HG03520 (cell line): Measurements from ENCODE around the gene ARHGAP22.
"Not testable (repeated sequence)": the region's sequence is repeated elsewhere in the genome, so short reads cannot be mapped to it uniquely, and the experiment has no call there.

Experiments used
- ATAC-seq: cut with Tn5 transposase; IDR thresholded peaks from one replicate; pipeline ENCODE4 v1.9.1; 2021; ENCODE audit warnings: mild to moderate bottlenecking, moderate library complexity; ENCODE audit not compliant: unreplicated experiment

Gene ARHGAP22

GRCh38 chr10:48442090-48442808 is 162.6 kb downstream of the ARHGAP22 start:
- no peak for ATAC-seq

- no peak for ATAC-seq
These were observed 164.1 kb downstream of the ARHGAP22 start for GRCh38 chr10:48440771-48441170.

- ATAC-seq, result no peak
These were observed 165.3 kb downstream of the ARHGAP22 start for GRCh38 chr10:48439581-48440041.

- no peak for ATAC-seq
These were observed 165.8 kb downstream of the ARHGAP22 start for GRCh38 chr10:48439031-48439430.

- no peak for ATAC-seq
These were observed 167.3 kb downstream of the ARHGAP22 start for GRCh38 chr10:48437546-48437945.

GRCh38 chr10:48431871-48432270 is 173.0 kb downstream of the ARHGAP22 start:
- ATAC-seq, result no peak

- ATAC-seq, result no peak
These were observed 174.4 kb downstream of the ARHGAP22 start for GRCh38 chr10:48430402-48430993.

- no peak for ATAC-seq
These were observed 175.6 kb downstream of the ARHGAP22 start for GRCh38 chr10:48429309-48429708.

- no peak for ATAC-seq
These were observed 176.0 kb downstream of the ARHGAP22 start for GRCh38 chr10:48428896-48429295.

GRCh38 chr10:48423884-48424283 is 181.0 kb downstream of the ARHGAP22 start:
- ATAC-seq, result no peak

GRCh38 chr10:48421862-48422261 is 183.0 kb downstream of the ARHGAP22 start:
- ATAC-seq, result not testable (repeated sequence)

GRCh38 chr10:48419714-48420113 is 185.2 kb downstream of the ARHGAP22 start:
- no peak for ATAC-seq

- no peak for ATAC-seq
These were observed 186.6 kb downstream of the ARHGAP22 start for GRCh38 chr10:48418189-48418788.

- ATAC-seq, result no peak
These were observed 187.5 kb downstream of the ARHGAP22 start for GRCh38 chr10:48417374-48417773.

- no peak for ATAC-seq
These were observed 188.2 kb downstream of the ARHGAP22 start for GRCh38 chr10:48416584-48417232.

- no peak for ATAC-seq
These were observed 190.1 kb downstream of the ARHGAP22 start for GRCh38 chr10:48414778-48415177.

- no peak for ATAC-seq
These were observed 190.7 kb downstream of the ARHGAP22 start for GRCh38 chr10:48414160-48414559.

GRCh38 chr10:48412933-48413332 is 191.9 kb downstream of the ARHGAP22 start:
- no peak for ATAC-seq

- ATAC-seq, result no peak
These were observed 192.8 kb downstream of the ARHGAP22 start for GRCh38 chr10:48412081-48412480.

- no peak for ATAC-seq
These were observed 193.4 kb downstream of the ARHGAP22 start for GRCh38 chr10:48411510-48411909.

GRCh38 chr10:48410503-48410902 is 194.4 kb downstream of the ARHGAP22 start:
- no peak for ATAC-seq

GRCh38 chr10:48406658-48407057 is 198.2 kb downstream of the ARHGAP22 start:
- ATAC-seq, result no peak
